ENCODE data around the gene ZNF813.
A peak's percentile ranks its signal among the peaks of the same experiment; 100 is the strongest.
"Not testable (repeated sequence)": the region's sequence is repeated elsewhere in the genome, so short reads cannot be mapped to it uniquely, and the experiment has no call there.

The ZNF813 gene

DNA sequence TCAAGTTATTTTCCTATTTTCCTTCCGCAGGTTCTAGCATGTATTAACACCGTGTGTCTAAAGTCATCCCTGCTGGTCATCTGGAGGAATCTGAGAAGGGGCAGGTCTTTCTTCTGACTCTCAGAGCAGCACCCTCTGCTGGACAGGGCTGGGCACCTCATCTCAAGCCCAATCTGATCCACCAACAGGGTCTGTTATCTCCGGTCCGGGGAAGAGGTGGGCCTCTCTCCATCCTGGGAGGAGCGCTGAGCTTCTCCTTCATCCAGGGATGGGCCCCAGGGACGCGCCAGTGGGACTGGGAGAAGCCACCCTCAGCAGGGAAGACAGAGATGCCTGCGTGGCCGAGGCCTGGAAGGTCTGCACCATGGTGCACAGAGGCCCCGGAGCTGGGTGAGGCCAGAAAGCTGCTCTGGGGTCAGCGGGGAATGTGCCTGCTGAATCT, 44.4 kb downstream of the ZNF813 start:
- TF ChIP-seq, protein P1, sequence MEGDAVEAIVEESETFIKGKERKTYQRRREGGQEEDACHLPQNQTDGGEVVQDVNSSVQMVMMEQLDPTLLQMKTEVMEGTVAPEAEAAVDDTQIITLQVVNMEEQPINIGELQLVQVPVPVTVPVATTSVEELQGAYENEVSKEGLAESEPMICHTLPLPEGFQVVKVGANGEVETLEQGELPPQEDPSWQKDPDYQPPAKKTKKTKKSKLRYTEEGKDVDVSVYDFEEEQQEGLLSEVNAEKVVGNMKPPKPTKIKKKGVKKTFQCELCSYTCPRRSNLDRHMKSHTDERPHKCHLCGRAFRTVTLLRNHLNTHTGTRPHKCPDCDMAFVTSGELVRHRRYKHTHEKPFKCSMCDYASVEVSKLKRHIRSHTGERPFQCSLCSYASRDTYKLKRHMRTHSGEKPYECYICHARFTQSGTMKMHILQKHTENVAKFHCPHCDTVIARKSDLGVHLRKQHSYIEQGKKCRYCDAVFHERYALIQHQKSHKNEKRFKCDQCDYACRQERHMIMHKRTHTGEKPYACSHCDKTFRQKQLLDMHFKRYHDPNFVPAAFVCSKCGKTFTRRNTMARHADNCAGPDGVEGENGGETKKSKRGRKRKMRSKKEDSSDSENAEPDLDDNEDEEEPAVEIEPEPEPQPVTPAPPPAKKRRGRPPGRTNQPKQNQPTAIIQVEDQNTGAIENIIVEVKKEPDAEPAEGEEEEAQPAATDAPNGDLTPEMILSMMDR (IDR thresholded peaks at IDR 0.05; ENCODE audit: insufficient read depth, low read length, poor library complexity, severe bottlenecking), result peak; percentile 54
- no peak for DNase-seq (ENCODE audit: extremely low read depth, insufficient read length)

DNA sequence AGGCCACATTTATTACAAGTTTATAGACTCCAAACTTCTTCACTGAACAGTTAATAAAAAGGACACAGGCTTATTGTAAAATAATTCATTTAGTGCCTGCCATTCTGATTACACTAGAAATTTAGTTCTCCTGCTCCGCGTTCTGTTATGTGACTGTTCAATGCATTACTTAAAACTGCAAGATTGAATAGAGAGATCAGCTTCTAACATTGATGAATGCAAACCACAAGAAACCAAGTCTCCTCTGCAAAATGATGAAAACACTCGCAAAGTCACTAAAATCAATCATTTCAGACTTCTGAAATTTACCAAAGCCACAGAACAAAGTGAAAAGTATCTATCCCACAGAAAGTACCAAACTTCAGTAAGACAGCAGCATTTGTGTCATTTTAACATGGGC, 47.5 kb downstream of the ZNF813 start:
- H3K27me3 ChIP-seq (replicated peaks; ENCODE audit: control insufficient read depth, insufficient read depth, low read length); DNase-seq (ENCODE audit: extremely low read depth, insufficient read length); H3K36me3 ChIP-seq (ENCODE audit: control insufficient read depth, insufficient read depth, low read length); H3K4me3 ChIP-seq (replicated peaks; ENCODE audit: low read depth, low read length): not testable (repeated sequence)

More for the DNA sequence above, 44.4 kb downstream of the ZNF813 start:
- Histone ChIP-seq H3K4me3 (replicated peaks; ENCODE audit: low read depth, low read length) (no peak overlapping the region), H3K36me3 (ENCODE audit: control insufficient read depth, insufficient read depth, low read length) (no peaks in the 10 kb centered on the region), H3K27me3 (replicated peaks; ENCODE audit: control insufficient read depth, insufficient read depth, low read length) (no peaks in the 10 kb centered on the region)

DNA sequence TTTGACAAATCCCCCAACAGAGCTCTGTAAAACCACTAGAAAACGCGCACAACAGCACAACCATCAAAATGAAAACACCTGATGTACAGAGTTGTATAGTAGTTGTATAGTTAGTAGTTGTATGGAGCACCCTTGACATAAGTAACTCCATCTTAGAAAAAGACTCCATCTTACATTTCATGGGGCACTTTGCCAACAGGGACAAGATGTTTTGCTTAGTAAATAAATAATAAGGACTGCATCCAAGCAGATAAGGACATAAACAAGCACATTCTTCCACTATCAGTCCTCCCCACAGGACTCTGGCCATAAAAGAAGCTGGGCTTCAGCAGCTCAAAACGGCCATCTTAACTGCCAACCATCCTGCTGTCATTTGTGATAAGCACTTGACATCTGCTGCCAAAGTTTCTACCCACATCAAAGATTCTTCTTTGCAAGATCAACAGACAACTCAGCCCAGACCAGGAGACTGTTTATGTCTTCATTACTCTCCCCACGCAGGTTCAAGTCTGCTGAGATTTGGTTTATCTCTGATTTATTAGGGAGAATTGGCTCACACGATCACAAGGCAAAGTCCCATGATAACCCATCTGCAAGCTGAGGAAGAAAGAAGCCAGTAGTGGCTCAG, 49.7 kb downstream of the ZNF813 start:
- Histone ChIP-seq H3K27me3 (replicated peaks; ENCODE audit: control insufficient read depth, insufficient read depth, low read length) (no peaks in the 10 kb centered on the region), H3K36me3 (ENCODE audit: control insufficient read depth, insufficient read depth, low read length) (no peaks in the 10 kb centered on the region), H3K4me3 (replicated peaks; ENCODE audit: low read depth, low read length) (no peak overlapping the region)
- TF ChIP-seq, protein P1 (IDR thresholded peaks at IDR 0.05; ENCODE audit: insufficient read depth, low read length, poor library complexity, severe bottlenecking), result no peak
- DNase-seq (ENCODE audit: extremely low read depth, insufficient read length), result no peak

DNA sequence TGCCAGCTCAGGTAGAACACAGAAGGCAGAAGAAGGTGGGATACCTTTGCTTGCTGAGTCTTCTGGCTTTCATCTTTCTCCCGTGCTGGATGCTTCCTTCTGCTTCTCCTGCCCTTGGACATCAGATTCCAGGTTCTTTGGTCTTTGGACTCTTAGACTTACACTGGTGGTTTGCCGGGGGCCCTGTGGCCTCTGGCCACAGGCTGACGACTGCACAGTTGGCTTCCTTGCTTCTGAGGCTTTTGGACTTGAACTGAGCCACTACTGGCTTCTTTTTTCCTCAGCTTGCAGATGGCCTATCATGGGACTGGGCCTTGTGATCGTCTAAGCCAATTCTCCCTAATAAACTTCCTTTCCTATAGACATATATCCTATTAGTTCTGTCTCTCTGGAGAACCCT, 50.6 kb downstream of the ZNF813 start:
- TF ChIP-seq, protein P1 (IDR thresholded peaks at IDR 0.05; ENCODE audit: insufficient read depth, low read length, poor library complexity, severe bottlenecking), result no peak
- H3K27me3 ChIP-seq (replicated peaks; ENCODE audit: control insufficient read depth, insufficient read depth, low read length), result no peaks in the 10 kb centered on the region
- no peak for DNase-seq (ENCODE audit: extremely low read depth, insufficient read length)
- no peaks in the 10 kb centered on the region for H3K36me3 ChIP-seq (ENCODE audit: control insufficient read depth, insufficient read depth, low read length)
- no peak overlapping the region for H3K4me3 ChIP-seq (replicated peaks; ENCODE audit: low read depth, low read length)

DNA sequence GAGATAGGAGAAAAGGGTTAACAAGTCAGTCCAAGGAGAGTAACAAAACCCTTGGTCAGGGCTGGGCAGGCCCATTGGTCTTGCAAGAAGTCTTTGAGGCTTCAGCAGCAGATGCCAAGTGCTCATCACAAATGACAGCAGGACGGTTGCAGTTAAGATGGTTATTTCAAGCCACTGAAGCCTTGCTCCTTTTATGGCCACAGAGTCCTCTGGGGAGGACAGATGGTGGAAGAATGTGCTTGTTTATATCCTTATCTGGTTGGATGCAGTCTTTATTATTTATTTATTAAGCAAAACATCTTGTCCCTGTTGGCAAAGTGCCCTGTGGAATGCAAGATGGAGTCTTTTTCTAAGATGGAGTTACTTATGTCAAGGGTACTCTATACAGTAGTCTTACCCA, 51.2 kb downstream of the ZNF813 start:
- Histone ChIP-seq H3K27me3 (replicated peaks; ENCODE audit: control insufficient read depth, insufficient read depth, low read length) (no peaks in the 10 kb centered on the region), H3K36me3 (ENCODE audit: control insufficient read depth, insufficient read depth, low read length) (no peaks in the 10 kb centered on the region), H3K4me3 (replicated peaks; ENCODE audit: low read depth, low read length) (no peak overlapping the region)
- TF ChIP-seq, protein P1 (IDR thresholded peaks at IDR 0.05; ENCODE audit: insufficient read depth, low read length, poor library complexity, severe bottlenecking), result no peak
- no peak for DNase-seq (ENCODE audit: extremely low read depth, insufficient read length)

DNA sequence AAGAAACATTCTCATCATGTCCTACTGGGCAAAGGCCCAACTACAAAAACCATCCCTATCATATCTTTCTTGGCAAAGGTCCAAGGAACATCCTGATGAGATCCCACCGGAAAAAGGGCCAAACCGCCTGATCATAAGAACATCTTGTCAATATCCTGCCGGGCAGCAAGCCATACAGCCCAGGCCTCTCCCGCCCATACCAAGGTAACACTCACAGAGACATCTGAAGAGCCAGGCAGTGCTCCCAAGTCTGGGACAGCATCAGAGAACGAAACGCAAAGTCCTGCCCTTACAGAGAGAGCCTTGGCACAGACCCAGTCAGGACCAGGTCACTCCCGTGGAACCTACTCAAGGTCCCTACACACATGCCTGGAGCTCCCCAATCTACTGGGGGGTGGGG, 51.9 kb downstream of the ZNF813 start:
- TF ChIP-seq, protein P1 (IDR thresholded peaks at IDR 0.05; ENCODE audit: insufficient read depth, low read length, poor library complexity, severe bottlenecking), result no peak
- no peak for DNase-seq (ENCODE audit: extremely low read depth, insufficient read length)
- Histone ChIP-seq H3K36me3 (ENCODE audit: control insufficient read depth, insufficient read depth, low read length) (no peaks in the 10 kb centered on the region), H3K27me3 (replicated peaks; ENCODE audit: control insufficient read depth, insufficient read depth, low read length) (no peaks in the 10 kb centered on the region), H3K4me3 (replicated peaks; ENCODE audit: low read depth, low read length) (no peak overlapping the region)

All from GM06990 (cell line).